ENCODE results near the gene SNAI3.
"Not testable (repeated sequence)": the region's sequence is repeated elsewhere in the genome, so short reads cannot be mapped to it uniquely, and the experiment has no call there.

The SNAI3 gene

DNA sequence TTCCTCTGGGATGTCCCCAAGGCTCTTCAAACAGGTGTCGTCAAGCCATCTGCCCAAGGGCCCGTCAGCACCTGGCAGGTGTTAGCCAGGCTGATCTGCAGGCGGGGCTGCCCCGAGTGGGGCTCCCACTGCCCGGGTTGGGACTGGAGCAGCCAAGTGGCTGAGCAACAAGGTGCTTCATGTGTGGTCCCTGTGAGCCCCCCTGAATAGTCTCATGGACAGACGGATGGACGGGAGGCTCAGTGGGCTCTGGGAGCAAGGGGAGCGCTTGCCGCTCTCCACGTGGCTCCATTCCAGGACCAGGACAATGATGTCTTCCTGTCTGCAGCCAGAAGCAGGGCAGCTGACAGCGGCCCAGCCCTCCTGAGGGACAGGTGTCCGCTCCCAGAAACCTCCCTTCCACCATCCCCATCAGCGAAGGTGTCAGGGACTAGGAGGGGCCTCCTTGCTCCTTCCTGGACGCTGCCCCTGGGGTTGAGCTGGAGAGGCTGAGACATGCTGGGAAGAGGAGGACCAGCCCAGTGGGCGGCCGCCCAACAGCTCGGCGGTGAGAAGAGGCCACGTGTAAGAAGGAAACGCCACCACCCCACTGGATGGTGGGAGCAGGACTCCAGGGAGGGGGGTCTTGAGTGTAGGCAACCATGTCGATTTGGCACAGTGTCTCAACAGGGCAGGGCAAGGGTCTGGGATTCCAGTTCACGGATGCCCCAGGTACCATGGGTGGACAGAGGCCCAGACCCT, 9.6 kb downstream of the SNAI3 start:
- DNase-seq, result no peak
- intact Hi-C loops (cut with DNase I), result no loop called here

DNA sequence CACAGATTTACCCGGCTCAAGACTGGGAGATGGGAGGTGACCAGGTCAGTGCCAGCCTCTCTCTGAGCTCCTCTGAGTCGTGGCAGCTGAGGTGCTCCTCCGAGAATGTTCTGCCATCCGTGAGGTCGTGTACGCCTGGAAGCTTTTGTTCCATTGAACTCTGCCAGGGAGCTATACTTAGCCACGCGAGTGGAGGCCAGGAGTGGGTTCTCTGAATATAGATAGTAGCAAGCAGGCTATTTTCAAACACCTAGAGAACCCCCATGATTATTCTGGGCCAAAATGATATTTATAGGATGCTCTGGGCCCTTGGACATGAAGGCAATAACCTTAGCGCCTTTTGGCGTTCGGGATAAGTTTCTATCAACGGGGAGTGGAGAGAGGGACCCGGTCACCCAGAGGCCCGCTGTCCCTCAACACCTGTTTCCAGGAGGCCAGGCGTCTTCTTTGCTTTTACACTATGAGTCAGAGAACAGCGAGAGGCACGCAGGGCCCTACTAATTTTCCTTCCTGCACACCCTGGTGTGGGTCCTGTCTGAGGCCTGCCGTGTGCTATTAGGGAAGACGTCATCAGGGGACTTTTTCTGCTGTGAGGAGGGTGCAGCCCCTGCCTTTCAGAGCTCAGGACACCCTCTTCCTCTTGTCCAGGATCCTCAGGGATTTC, 12.5 kb downstream of the SNAI3 start:
- intact Hi-C loops (cut with DNase I), result no loop called here
- DNase-seq, result no peak

DNA sequence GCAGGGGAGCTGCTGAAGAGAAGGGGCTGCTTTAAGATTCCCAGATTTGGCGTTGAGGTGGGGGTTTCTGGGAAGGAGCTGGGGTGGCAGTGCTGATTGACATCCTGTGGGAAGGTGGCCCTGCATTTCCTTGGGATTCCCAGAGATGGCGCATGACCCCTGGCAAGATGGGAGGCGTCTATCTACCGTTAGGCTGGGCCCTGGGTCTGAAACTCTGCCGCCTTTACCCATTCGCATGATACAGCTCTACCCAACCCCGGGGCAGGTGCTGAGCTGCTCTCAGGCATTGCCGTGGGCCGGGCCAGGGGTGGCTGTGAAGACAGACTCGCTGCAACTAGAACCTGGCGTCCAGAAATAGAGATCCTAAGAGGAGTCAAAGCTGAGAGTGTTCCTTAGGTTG, 13.5 kb downstream of the SNAI3 start:
- intact Hi-C loops (cut with DNase I), result no loop called here
- DNase-seq, result no peak

DNA sequence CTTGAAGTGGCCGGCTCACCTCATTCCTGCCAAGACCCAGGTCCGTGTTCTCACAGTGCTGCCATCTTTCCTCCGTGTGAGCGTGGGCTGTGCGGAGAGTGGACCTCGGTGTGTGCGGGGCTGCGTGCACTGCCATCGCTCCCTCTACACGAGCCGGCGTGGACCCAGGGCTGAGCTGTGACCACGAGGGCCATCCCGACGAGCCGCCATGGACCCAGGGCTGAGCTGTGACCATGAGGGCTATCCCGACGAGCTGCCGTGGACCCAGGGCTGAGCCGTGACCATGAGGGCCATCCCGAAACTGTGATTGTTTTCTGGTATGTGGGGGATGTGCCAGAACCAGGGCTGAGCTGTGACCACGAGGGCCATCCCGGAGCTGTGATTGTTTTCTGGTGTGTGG, 14.5 kb downstream of the SNAI3 start:
- intact Hi-C loops (cut with DNase I), result no loop called here
- DNase-seq, result peak in 1 of 10 donors; percentile 82

DNA sequence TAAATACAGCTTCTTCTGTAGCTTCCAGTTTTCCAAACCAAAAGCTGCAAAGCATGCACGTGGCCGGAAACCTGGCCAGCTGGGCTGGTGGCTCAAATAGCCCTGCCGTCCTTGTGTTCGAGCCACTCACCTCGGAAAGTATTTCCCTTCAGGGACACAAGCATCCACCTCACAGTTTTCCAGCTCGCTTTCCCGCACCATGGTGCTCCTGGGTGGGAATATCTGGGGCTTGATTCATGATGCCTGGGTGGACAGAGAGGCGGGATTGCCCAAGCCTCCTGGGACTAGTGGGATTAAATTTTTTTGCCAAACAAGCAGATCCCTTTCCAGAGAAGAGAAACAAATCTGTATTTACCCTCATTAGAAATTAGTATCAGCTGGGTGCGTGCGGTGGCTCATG, 16.3 kb downstream of the SNAI3 start:
- no peak for DNase-seq
- intact Hi-C loops (cut with DNase I), result no loop called here

DNA sequence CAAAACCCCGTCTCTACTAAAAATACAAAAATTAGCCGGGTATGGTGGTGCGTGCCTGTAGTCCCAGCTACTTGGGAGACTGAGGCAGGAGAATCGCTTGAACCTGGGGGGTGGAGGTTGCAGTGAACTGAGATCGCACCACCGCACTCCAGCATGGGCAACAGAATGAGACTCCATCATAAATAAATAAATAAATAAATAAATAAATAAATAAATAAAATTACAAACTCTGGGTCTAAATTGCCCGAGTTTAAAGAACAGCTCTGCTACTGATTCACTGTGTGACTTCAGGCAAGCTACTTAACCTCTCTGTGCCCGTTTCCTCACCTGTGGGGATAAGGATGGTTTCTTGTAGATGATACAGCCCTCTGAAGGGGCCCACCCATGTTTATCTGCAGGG, 16.8 kb downstream of the SNAI3 start:
- DNase-seq; intact Hi-C loops (cut with DNase I): not testable (repeated sequence)

DNA sequence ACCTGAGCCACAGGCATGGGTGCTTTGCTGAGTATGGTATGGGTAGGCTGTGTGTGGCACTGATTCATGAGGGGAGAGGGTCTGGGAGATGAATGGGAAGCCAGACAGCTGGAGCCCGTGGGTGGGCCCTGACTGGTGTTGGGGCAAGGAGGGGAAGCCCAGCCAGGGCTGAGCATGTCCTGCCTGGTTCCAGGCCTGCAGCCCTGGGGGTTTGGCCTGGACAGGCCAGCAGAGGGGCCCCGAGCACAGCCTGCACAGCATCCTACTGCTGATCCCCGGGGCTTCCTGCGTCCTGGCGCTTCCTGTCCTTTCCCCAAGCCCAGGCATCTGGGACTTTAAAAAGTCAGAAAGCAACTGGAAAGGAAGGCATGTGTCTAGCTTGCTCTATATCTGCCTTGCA, 18.8 kb downstream of the SNAI3 start:
- DNase-seq, result no peak
- intact Hi-C loops (cut with DNase I), result no loop called here

DNA sequence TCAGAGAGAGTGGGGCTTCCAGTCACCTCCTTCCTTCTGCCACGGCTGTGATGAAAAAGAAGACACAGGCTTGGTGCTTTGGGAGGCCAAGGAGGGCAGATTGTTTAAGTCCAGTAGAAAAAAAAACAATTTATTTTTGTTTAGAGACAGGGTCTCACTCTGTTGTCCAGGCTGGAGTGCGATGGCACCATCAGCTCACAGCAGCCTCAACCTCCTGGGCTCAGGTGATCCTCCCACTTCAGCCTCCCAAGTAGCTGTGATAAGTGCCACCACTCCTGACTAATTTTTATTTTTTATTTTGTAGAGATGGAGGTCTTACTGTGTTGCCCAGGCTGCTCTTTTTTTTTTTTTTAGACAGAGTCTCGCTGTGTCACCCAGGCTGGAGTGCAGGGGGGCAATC, 20.7 kb downstream of the SNAI3 start:
- no peak for DNase-seq
- intact Hi-C loops (cut with DNase I), result no loop called here

DNA sequence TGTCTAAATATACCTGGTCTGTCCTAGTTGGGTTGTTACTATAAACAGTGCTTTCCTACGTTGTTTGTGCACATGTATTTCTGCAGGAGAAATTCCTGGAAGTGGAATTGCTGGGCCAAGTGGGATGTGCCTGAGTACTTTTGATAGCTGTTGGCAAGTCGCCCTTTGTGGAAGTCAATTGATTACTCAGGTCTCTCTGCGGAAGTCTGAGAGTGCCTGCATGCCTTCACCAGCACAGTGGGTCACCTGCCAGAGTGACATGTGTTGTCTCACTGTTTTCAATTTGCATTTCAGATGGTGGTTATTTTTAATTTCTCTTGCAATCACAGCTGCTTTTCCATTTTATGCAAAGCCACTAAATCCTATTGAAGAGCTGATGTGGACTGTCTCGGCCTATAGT, 21.2 kb downstream of the SNAI3 start:
- no peak for DNase-seq
- intact Hi-C loops (cut with DNase I), result no loop called here

DNA sequence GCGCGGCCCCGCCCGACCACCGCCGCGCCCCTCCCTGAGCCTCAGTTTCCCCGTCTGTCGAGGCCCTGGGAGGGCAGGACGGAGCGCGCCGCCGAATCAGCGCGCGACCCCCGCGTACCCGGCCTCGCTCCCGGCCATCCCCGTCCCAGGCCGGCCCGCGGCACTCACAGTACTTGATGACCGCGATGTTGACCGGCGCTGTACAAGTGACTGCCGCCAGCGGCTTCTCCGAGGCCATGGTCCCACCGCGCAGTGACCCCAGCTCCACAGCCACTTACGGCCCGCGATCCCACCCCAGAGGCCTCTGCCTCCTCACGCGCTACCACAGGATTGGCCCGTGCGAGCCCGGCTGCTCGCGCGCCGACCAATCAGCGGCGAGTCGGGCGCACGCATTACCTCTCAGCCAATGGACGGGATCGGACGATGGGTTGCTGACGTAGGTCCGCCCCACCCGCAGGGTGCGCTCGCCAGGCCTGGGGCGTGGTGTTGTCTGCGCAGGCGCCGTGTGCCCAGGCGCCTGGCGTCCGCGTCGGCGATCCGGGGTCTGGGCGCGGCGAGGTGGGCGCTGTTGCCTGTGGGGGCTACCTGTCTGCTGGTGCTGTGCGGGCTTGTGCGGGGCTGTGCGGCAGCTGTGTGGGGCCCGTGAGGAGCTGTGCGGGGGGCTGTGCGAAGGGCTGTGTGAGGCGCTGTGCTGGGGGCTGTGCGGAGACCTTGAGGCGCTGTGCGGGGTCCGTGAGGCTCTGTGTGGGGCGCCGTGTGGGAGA, 23.3 kb downstream of the SNAI3 start, which contains the start of gene MVD:
TSS of gene MVD (minus strand) at position 249 of the 764 bp plus-strand sequence. CDS start at position 238, 11 bp downstream.
- intact Hi-C loops (cut with DNase I), result loop anchor here (1.0 kb wide), 1 partner anchor 93 kb away; the partner anchor contains the start of gene ZC3H18
- DNase-seq, result peak; percentile 95 to 100 (median 98)

DNA sequence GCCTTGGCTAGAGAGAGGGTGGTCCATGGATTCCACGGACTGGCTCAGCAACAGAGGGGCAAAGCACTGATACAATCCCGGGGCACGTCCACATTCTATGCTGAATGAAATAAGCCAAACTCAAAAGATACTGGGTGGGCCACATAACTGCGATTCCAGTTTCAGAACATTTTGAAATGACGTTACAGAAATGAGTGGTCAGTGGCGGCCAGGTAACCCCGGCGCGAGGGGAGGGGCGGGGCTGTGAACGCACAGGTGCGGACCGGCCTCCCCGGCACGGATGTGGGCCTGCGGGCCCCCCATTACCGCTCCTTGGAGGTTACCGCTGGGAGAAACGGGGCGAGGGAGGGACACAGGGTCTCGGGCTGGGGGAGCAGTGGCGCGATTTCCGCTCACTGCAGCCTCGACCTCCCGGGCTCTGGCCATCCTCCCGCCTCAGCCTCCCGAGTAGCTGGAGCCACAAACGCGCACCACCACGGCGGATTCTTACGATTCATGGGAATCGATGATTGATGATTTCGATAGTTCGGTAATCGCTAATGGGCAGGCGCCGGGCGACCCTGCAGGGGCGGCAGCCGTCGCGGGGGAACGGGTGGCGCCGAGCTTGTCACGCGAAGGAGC, 24.0 kb downstream of the SNAI3 start:
- intact Hi-C loops (cut with DNase I), result no loop called here
- no peak for DNase-seq

DNA sequence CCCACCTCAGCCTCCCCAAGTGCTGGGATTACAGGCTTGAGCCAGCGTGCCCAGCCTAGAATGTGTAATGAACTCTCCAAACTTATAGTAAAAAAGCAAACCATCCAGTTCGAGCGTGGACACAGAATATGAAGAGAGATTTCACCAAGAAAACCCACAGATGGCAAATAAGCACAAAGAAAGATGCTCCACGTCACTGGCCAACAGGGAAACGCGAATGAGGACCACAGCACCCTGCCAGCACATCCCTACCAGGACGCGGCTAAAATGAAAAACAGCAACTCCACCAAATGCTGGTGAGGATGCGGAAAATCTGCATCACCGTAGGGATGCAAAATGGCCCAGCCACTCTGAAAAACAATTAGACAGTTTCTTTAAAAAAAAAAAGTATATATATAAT, 24.8 kb downstream of the SNAI3 start:
- no peak for DNase-seq
- intact Hi-C loops (cut with DNase I), result no loop called here

DNA sequence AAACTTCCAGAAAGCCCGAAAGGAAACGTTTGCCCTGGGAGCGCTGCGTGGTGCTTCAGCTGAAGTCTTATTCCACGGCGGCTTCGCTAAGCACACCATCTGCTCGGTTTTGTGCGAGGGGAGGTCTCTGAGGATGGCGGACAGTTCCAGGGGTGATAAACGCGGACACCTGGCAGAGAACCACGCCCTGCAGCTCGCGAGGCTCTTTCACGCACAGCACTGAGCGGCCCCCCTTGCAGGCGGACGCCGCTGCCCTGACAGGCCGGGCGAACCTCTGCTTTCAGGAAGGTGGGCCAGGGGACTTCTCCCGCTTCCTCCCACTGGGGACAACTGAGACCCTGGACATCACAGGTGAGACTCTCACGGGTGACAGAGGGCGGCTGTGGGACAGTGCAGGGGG, 27.1 kb downstream of the SNAI3 start:
- intact Hi-C loops (cut with DNase I), result no loop called here
- DNase-seq, result no peak

DNA sequence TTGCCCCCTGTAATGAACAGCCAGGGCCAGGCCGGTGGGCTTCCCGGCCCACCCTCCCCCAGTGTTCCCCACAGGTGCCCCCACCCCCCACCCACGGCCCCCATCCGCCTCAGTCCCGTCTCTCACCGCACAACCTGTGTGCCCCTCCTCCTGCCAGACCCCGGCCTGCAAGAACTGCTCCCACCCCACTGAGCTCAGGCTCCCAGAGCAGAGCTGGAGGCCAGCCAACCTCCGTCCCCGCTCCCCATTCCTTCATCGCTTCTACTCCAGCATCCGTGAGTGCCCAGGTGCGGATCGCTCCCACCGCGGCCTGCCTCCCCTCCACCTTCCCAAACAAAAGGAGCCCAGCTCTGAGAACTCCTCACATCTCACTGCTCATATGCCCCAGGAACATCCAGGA, 27.6 kb downstream of the SNAI3 start:
- no peak for DNase-seq
- intact Hi-C loops (cut with DNase I), result no loop called here

DNA sequence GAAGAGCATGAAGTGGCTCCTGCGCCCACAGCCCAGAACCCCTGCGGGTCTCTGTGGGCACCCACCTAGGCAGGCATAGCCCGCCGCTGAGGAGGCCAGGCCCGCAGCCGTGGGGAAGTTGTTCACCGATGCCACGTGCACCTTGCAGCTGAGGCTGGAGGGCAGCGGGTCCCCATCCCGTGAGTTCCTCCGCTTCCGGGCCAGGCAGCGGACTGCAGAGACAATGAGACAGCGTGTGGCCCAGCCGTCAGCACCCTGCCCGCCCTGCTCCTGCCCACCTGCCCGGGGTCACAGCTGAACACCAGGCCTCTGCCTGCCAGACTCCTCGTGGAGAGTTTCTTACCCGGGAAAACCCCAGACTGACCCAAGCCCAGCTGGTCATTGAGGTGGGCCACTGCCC, 28.9 kb downstream of the SNAI3 start:
- DNase-seq, result no peak
- intact Hi-C loops (cut with DNase I), result no loop called here

DNA sequence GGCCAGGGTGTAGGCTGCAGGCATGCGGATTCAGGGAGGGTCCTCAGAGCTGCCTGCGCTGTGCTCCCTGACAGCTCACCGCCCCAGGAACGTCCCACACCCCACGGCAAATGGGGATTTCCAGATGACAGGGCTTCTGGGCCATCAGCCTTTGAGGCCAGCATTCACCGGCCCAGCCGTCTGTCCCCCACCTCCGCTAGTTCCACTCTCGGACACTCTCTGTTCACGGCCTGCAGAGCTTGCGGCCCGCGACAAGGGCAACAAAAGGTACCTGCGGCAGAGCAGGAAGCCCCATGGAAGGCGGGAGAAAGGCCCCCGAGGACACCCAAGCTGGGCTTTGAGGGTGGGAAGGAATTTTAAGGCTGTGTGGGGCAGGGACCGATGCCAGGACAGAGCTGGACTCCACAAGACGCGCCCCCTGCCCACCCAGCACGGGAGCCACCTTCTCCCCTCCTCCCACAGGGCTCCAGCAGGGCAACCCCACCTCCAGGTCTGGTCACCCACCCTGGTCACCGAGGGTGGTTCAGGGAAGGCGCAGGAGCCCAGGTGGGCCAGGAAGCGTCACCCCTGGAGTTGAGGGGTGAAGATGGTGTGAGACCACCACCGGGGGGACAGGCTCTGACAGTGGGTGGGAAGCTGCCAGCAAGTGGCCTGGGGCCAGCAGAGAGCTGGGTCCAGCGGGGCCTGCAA, 29.9 kb downstream of the SNAI3 start:
- DNase-seq, result no peak
- intact Hi-C loops (cut with DNase I), result no loop called here

DNA sequence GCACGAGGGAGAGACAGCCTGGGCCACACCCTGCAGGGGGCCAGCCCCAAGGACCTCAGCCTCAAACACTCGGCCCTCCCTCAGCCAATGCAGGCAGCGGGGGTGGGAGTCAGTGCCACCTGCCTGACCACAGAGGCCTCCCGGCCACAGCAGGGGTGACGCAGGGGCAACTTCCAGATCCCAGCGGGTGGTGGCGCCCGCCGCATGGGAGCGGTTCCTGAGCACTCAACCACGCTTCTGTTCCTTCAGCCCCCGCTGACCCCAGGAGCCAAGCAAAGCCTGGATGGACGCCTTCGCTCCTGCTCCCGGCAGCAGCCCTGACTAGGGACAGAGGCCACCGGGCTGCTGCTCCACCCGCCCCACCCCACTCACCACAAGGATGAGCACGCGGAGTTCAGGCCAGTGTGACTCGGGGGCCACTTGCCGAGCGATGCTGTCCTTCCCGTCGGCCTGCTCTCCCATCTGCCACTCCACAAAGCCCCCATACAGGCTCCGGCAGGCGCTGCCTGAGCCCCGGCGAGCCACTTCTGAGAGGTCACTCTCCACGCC, 30.5 kb downstream of the SNAI3 start:
- DNase-seq, result no peak
- intact Hi-C loops (cut with DNase I), result no loop called here

DNA sequence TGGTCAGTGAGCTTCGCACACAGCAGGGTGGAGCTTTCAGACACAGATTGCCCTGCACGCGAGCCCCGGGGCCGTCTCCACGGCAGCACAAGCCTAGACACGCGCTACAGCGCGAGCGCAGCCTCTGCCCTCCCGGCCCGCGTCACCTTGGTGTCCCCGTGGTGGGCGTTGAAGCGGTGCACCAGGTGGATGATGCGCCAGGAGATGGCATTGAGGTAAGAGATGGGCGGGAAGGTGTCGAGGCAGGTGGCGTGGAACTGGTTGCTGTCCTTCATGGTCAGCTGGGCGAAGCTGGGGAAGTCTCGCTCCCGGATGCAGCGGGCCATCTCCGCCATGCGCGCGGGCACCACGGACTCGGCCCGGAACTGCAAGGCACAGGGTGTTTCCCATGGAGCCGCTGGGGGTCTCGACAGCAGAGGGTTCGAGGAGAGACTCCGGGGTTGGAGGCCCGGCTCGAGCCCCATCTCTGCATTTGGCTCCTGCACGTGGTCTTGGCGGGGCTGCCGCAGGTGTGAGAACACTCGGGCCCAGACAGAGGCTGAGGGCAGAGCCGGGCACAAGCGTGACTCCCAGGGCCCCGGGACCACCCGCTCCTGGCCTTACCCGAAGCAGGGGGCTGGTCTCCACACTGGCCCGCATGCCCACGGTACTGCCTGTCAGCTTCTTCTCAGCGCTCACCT, 31.1 kb downstream of the SNAI3 start:
- intact Hi-C loops (cut with DNase I), result no loop called here

DNA sequence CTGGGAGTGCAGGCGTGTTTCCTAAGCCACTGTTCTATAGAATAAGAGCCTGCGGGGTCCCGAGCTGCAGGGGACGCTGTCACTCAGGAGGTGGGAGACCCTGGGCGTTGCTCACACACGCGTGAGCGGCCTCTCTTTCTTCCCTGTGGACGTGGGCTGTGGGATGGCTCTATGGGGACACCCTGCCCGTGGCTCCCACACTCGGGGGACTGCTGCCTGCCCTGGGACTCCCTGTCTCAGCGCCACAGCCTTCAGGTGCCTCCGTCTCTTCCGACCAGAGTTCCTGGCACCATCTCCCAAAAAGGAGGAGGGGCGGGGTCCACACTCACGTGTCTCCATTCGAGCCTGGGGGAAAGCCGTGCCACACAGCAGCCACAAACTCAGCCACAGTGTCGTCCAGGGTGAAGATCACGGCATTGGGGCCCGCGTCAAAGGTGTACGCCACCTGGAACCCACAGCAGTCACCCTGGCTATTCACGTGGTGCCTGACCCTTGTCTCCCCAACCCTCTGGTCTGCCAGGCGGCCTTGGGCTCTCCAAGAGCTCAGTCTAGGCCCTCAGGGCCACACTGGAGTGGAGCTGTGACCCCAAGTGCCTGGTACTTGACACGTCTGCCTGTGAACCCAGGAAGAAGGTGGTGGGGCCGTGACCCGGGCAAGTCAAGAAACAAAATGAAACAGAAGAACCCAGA, 31.8 kb downstream of the SNAI3 start:
- intact Hi-C loops (cut with DNase I), result no loop called here
- DNase-seq, result no peak

More for the DNA sequence above, 31.1 kb downstream of the SNAI3 start:
- DNase-seq, result peak in 1 of 10 donors; percentile 79
